Activated CD4-positive, alpha-beta memory T cell treated with anti-CD3 and anti-CD28 coated beads for 36 hours (primary cell): ENCODE results near the gene KLK3. TPM values are rescaled to one million over a fixed set of nuclear protein-coding genes. Genes with fewer than 3 reads are reported as not detected.
"Not testable (repeated sequence)": the region's sequence is repeated elsewhere in the genome, so short reads cannot be mapped to it uniquely, and the experiment has no call there.

Source experiments
- CTCF ChIA-PET: fragments of 350-600 bp; sonication (Branson Sonifier 250); formaldehyde crosslinking; loops from one replicate; lab custom pipeline; 2021; ENCODE audit warnings: antibody characterized with exemption, inconsistent platforms; lab: Charles Lee
- POLR2A ChIA-PET: fragments of 350-600 bp; sonication (Branson Sonifier 250); formaldehyde crosslinking; loops from one replicate; lab custom pipeline; 2021; ENCODE audit warnings: antibody characterized with exemption; lab: Charles Lee
- DNase-seq: peaks from one replicate; pipeline ENCODE4 v3.0.0-alpha.2; 2020
- H3K27ac Mint-ChIP-seq: one replicate; pipeline ENCODE4 v1.8.0; 2021; ENCODE audit warnings: mixed read lengths
- H3K27me3 Mint-ChIP-seq: one replicate; pipeline ENCODE4 v1.8.0; 2021; ENCODE audit warnings: mixed read lengths
- H3K36me3 Mint-ChIP-seq: one replicate; pipeline ENCODE4 v1.8.0; 2021; ENCODE audit warnings: mixed read lengths
- H3K4me1 Mint-ChIP-seq: one replicate; pipeline ENCODE4 v1.8.0; 2021; ENCODE audit warnings: low read depth, mixed read lengths
- H3K4me3 Mint-ChIP-seq: one replicate; pipeline ENCODE4 v1.8.0; 2021; ENCODE audit warnings: mild to moderate bottlenecking, mixed read lengths
- H3K9me3 Mint-ChIP-seq: one replicate; pipeline ENCODE4 v1.8.0; 2021; ENCODE audit warnings: mixed read lengths
- intact Hi-C: fragments of 100-400 bp; cut with micrococcal nuclease; formaldehyde crosslinking; loops from one replicate; pipeline ENCODE4 v1.15.1; 2023
- total RNA-seq, 2 experiments: library from RNA; stranded (reverse); gene quantifications; one replicate each; pipeline ENCODE4 v1.2.3, GENCODE V29; 2021

KLK3 gene
- total RNA-seq: not detected

GRCh38 chr19:50854636-50855410 lies at the start of gene KLK3:
TSS of gene KLK3 (plus strand) at chr19:50854915. CDS start at chr19:50854956, 41 bp downstream.
- H3K27ac Mint-ChIP-seq: no peak within 1 kb of the TSS
- CTCF ChIA-PET: no interaction called here
- no peaks in the 10 kb centered on the region for H3K36me3 Mint-ChIP-seq
- intact Hi-C loops: no loop called here
- POLR2A ChIA-PET: no interaction called here
- peaks cover 41% of the 10 kb centered on the region for H3K27me3 Mint-ChIP-seq
- no peak for DNase-seq
- H3K4me1 Mint-ChIP-seq: no peaks in the 10 kb centered on the region
- peaks cover under 1% of the 10 kb centered on the region for H3K9me3 Mint-ChIP-seq
- no peak within 1 kb of the TSS for H3K4me3 Mint-ChIP-seq

- ChIA-PET POLR2A (interaction anchor here (1.0 kb wide), 1 partner anchor 12 kb away, joined by 3 read pairs; no protein-coding TSS in a partner anchor), CTCF (interaction anchor here (0.6 kb wide), 1 partner anchor 11 kb away, joined by 3 read pairs; no protein-coding TSS in a partner anchor)
These were observed 45.9 kb upstream of the KLK3 start for GRCh38 chr19:50808856-50809255.

GRCh38 chr19:50811622-50812238 lies 43.0 kb upstream of the KLK3 start:
- H3K4me3 Mint-ChIP-seq, H3K4me1 Mint-ChIP-seq, DNase-seq, H3K9me3 Mint-ChIP-seq, intact Hi-C loops, CTCF ChIA-PET, POLR2A ChIA-PET, H3K27ac Mint-ChIP-seq, H3K36me3 Mint-ChIP-seq: not testable (repeated sequence)
- H3K27me3 Mint-ChIP-seq: peaks cover 18% of the 10 kb centered on the region

More at GRCh38 chr19:50808856-50809255, 45.9 kb upstream of the KLK3 start:
- H3K4me3 Mint-ChIP-seq: no peak overlapping the region
- H3K27me3 Mint-ChIP-seq: peaks cover 2% of the 10 kb centered on the region
- H3K27ac Mint-ChIP-seq: no peak overlapping the region
- intact Hi-C loops: loop anchor here (10.0 kb wide), 2 partner anchors 116 to 474 kb away; no protein-coding TSS in a partner anchor
- peaks cover 4% of the 10 kb centered on the region for H3K36me3 Mint-ChIP-seq
- H3K4me1 Mint-ChIP-seq: peaks cover 12% of the 10 kb centered on the region
- no peaks in the 10 kb centered on the region for H3K9me3 Mint-ChIP-seq
- no peak for DNase-seq

- no peak overlapping the region for H3K4me3 Mint-ChIP-seq
- POLR2A ChIA-PET: no interaction called here
- peaks cover 13% of the 10 kb centered on the region for H3K4me1 Mint-ChIP-seq
These were observed 42.2 kb upstream of the KLK3 start for GRCh38 chr19:50812474-50812873.

GRCh38 chr19:50814883-50815282 lies 39.8 kb upstream of the KLK3 start:
- Mint-ChIP-seq H3K9me3 (no peaks in the 10 kb centered on the region), H3K27ac (no peak overlapping the region), H3K36me3 (no peaks in the 10 kb centered on the region), H3K4me3 (no peak overlapping the region), H3K4me1 (peaks cover 30% of the 10 kb centered on the region), H3K27me3 (peaks cover 42% of the 10 kb centered on the region)
- intact Hi-C loops: loop anchor here (5.0 kb wide), 1 partner anchor 433 kb away; the partner anchor contains the start of gene POLD1
- POLR2A ChIA-PET: interaction anchor here (2.4 kb wide), 1 partner anchor 10 kb away, joined by 6 read pairs; no protein-coding TSS in a partner anchor
- DNase-seq: no peak
- CTCF ChIA-PET: no interaction called here

More at GRCh38 chr19:50812474-50812873, 42.2 kb upstream of the KLK3 start:
- Mint-ChIP-seq H3K27ac (no peak overlapping the region), H3K9me3 (no peaks in the 10 kb centered on the region), H3K27me3 (peaks cover 24% of the 10 kb centered on the region), H3K36me3 (no peaks in the 10 kb centered on the region)
- CTCF ChIA-PET: no interaction called here
- intact Hi-C loops: no loop called here
- DNase-seq: no peak

GRCh38 chr19:50815439-50815838 lies 39.3 kb upstream of the KLK3 start:
- no peaks in the 10 kb centered on the region for H3K36me3 Mint-ChIP-seq
- peaks cover 46% of the 10 kb centered on the region for H3K27me3 Mint-ChIP-seq
- POLR2A ChIA-PET: interaction anchor here (2.4 kb wide), 1 partner anchor 11 kb away, joined by 6 read pairs; no protein-coding TSS in a partner anchor
- CTCF ChIA-PET: no interaction called here
- no peaks in the 10 kb centered on the region for H3K9me3 Mint-ChIP-seq
- intact Hi-C loops: loop anchor here (5.0 kb wide), 1 partner anchor 433 kb away; the partner anchor contains the start of gene POLD1
- no peak overlapping the region for H3K27ac Mint-ChIP-seq
- DNase-seq: no peak
- no peak overlapping the region for H3K4me3 Mint-ChIP-seq
- peaks cover 35% of the 10 kb centered on the region for H3K4me1 Mint-ChIP-seq

GRCh38 chr19:50817941-50818858 lies 36.5 kb upstream of the KLK3 start:
- Mint-ChIP-seq H3K36me3 (no peaks in the 10 kb centered on the region), H3K4me1 (peaks cover 41% of the 10 kb centered on the region), H3K27ac (peak overlapping the region; percentile 77), H3K9me3 (no peaks in the 10 kb centered on the region), H3K27me3 (peaks cover 68% of the 10 kb centered on the region), H3K4me3 (peak overlapping the region; percentile 79)
- POLR2A ChIA-PET: interaction anchor here (1.1 to 2.4 kb wide), 2 partner anchors 13 to 15 kb away, joined by 3 to 7 read pairs; no protein-coding TSS in a partner anchor
- CTCF ChIA-PET: interaction anchor here (1.5 kb wide), 1 partner anchor 17 kb away, joined by 3 read pairs; no protein-coding TSS in a partner anchor
- intact Hi-C loops: loop anchor here (1.0 to 5.0 kb wide), 2 partner anchors 13 to 436 kb away; partner anchors contain the start of gene POLD1
- DNase-seq: peak; percentile 78

- Mint-ChIP-seq H3K4me1 (peaks cover 41% of the 10 kb centered on the region), H3K27me3 (peaks cover 68% of the 10 kb centered on the region), H3K9me3 (no peaks in the 10 kb centered on the region), H3K4me3 (peak overlapping the region; percentile 50), H3K27ac (no peak overlapping the region), H3K36me3 (no peaks in the 10 kb centered on the region)
- intact Hi-C loops: loop anchor here (5.0 kb wide), 1 partner anchor 437 kb away; the partner anchor contains the start of gene POLD1
- CTCF ChIA-PET: interaction anchor here (1.5 kb wide), 1 partner anchor 16 kb away, joined by 3 read pairs; no protein-coding TSS in a partner anchor
- POLR2A ChIA-PET: interaction anchor here (2.4 kb wide), 1 partner anchor 14 kb away, joined by 7 read pairs; no protein-coding TSS in a partner anchor
- DNase-seq: no peak
These were observed 35.7 kb upstream of the KLK3 start for GRCh38 chr19:50818859-50819472.

GRCh38 chr19:50819636-50820035 lies 35.1 kb upstream of the KLK3 start:
- CTCF ChIA-PET: interaction anchor here (1.5 kb wide), 1 partner anchor 15 kb away, joined by 3 read pairs; no protein-coding TSS in a partner anchor
- Mint-ChIP-seq H3K9me3 (no peaks in the 10 kb centered on the region), H3K27ac (no peak overlapping the region), H3K27me3 (peaks cover 69% of the 10 kb centered on the region), H3K4me1 (peaks cover 41% of the 10 kb centered on the region), H3K36me3 (no peaks in the 10 kb centered on the region), H3K4me3 (no peak overlapping the region)
- intact Hi-C loops: loop anchor here (5.0 kb wide), 1 partner anchor 437 kb away; the partner anchor contains the start of gene POLD1
- DNase-seq: no peak
- POLR2A ChIA-PET: interaction anchor here (1.4 to 2.2 kb wide), 2 partner anchors 15 to 23 kb away, joined by 4 to 9 read pairs; no protein-coding TSS in a partner anchor

- ChIA-PET CTCF (interaction anchor here (1.7 kb wide), 1 partner anchor 102 kb away, joined by 5 read pairs; no protein-coding TSS in a partner anchor), POLR2A (interaction anchor here (0.9 to 2.2 kb wide), 3 partner anchors 11 to 24 kb away, joined by 3 to 9 read pairs (median 4); no protein-coding TSS in a partner anchor)
- Mint-ChIP-seq H3K9me3 (no peaks in the 10 kb centered on the region), H3K4me1 (peaks cover 41% of the 10 kb centered on the region), H3K27ac (no peak overlapping the region), H3K27me3 (peaks cover 64% of the 10 kb centered on the region), H3K4me3 (no peak overlapping the region), H3K36me3 (no peaks in the 10 kb centered on the region)
- DNase-seq: no peak
- intact Hi-C loops: no loop called here
These were observed 34.6 kb upstream of the KLK3 start for GRCh38 chr19:50820086-50820485.
